ENCODE data around the gene OSMR. TPM values are rescaled to one million over a fixed set of nuclear protein-coding genes. Genes with fewer than 3 reads are reported as not detected.

The OSMR gene
- polyA plus RNA-seq, 1 of the 3 experiments (the other 2 are of a cell fraction) = 56.0 TPM

DNA sequence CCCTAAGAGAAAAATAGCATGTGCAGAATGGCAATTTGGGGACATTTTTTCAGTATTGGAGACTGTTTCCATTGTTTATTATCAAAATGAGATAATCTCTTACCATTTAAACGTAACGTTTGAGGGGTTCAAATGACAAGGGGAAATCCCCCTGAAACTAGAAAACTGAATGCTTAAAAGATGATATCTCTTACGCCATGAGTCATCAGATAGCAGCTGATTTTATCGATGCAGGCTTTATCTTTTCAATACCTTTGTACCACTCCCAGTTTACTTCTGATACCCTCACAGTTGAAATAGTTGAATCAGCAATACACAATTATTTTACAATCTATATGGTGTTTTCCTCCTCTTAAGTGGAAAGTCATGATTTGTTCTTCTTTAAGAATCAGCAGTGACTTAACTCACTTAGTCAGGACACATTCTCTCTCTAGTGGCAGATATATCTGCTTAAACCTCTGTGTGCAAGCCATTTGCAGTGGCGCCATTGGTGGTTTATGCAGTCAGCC is 29.2 kb downstream of the OSMR start:
- Histone ChIP-seq H3K9me3 (no peaks in the 10 kb centered on the region), H3K79me2 (ENCODE audit: insufficient read depth) (peaks cover 22% of the 10 kb centered on the region; the same call in 1 of the 2 replicates), H3K27me3 (ENCODE audit: insufficient read depth) (no peaks in the 10 kb centered on the region), H3K27ac (ENCODE audit: low read depth in 2 of 2, low read length in 1 of 2) (no peak overlapping the region), H3K36me3 (replicated peaks in 1 of 2; ENCODE audit: control insufficient read depth in 1 of 2, insufficient read depth in 2 of 2, low read length in 1 of 2) (peaks cover 20 to 42% of the 10 kb centered on the region in 2 experiments), H3K9me2 (no peaks in the 10 kb centered on the region), H3K4me3 (ENCODE audit: low read depth in 2 of 2, low read length in 1 of 2) (no peak overlapping the region), H3K9ac (no peak overlapping the region), H3F3A (replicated peaks; ENCODE audit: insufficient read depth) (peaks cover 31% of the 10 kb centered on the region), H4K20me1 (ENCODE audit: insufficient read depth) (no peaks in the 10 kb centered on the region), H3K4me2 (no peak overlapping the region), H2AFZ (ENCODE audit: low read depth) (no peak overlapping the region), H3K4me1 (ENCODE audit: control insufficient read depth in 1 of 2, insufficient read depth in 2 of 2, low read depth in 1 of 2, low read length in 1 of 2) (peaks cover 0 to 22% of the 10 kb centered on the region in 2 experiments)
- DNase-seq = no peak
- CTCF ChIA-PET = no interaction called here
- TF ChIP-seq, protein P1, sequence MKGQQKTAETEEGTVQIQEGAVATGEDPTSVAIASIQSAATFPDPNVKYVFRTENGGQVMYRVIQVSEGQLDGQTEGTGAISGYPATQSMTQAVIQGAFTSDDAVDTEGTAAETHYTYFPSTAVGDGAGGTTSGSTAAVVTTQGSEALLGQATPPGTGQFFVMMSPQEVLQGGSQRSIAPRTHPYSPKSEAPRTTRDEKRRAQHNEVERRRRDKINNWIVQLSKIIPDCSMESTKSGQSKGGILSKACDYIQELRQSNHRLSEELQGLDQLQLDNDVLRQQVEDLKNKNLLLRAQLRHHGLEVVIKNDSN (IDR thresholded peaks at IDR 0.05; ENCODE audit: borderline replicate concordance, low read depth) = no peak
- TF ChIP-seq MEF2A (IDR thresholded peaks at IDR 0.05; ENCODE audit: borderline replicate concordance, low read depth) (no peak), RAD21 (IDR thresholded peaks at IDR 0.05; ENCODE audit: low read length) (no peak), POLR2AphosphoS5 (IDR thresholded peaks at IDR 0.05; ENCODE audit: low read depth, low read length) (no peak), JUND (IDR thresholded peaks at IDR 0.05) (no peak)
- TF ChIP-seq, protein P2, sequence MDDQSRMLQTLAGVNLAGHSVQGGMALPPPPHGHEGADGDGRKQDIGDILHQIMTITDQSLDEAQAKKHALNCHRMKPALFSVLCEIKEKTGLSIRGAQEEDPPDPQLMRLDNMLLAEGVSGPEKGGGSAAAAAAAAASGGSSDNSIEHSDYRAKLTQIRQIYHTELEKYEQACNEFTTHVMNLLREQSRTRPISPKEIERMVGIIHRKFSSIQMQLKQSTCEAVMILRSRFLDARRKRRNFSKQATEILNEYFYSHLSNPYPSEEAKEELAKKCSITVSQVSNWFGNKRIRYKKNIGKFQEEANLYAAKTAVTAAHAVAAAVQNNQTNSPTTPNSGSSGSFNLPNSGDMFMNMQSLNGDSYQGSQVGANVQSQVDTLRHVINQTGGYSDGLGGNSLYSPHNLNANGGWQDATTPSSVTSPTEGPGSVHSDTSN (IDR thresholded peaks at IDR 0.05) = no peak
- TF ChIP-seq, protein P3, sequence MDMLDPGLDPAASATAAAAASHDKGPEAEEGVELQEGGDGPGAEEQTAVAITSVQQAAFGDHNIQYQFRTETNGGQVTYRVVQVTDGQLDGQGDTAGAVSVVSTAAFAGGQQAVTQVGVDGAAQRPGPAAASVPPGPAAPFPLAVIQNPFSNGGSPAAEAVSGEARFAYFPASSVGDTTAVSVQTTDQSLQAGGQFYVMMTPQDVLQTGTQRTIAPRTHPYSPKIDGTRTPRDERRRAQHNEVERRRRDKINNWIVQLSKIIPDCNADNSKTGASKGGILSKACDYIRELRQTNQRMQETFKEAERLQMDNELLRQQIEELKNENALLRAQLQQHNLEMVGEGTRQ (IDR thresholded peaks at IDR 0.05; ENCODE audit: borderline replicate concordance, low read depth, low read length) = no peak
- TF ChIP-seq, protein P4, sequence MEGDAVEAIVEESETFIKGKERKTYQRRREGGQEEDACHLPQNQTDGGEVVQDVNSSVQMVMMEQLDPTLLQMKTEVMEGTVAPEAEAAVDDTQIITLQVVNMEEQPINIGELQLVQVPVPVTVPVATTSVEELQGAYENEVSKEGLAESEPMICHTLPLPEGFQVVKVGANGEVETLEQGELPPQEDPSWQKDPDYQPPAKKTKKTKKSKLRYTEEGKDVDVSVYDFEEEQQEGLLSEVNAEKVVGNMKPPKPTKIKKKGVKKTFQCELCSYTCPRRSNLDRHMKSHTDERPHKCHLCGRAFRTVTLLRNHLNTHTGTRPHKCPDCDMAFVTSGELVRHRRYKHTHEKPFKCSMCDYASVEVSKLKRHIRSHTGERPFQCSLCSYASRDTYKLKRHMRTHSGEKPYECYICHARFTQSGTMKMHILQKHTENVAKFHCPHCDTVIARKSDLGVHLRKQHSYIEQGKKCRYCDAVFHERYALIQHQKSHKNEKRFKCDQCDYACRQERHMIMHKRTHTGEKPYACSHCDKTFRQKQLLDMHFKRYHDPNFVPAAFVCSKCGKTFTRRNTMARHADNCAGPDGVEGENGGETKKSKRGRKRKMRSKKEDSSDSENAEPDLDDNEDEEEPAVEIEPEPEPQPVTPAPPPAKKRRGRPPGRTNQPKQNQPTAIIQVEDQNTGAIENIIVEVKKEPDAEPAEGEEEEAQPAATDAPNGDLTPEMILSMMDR (IDR thresholded peaks at IDR 0.05) = no peak
- TF ChIP-seq, protein P5, sequence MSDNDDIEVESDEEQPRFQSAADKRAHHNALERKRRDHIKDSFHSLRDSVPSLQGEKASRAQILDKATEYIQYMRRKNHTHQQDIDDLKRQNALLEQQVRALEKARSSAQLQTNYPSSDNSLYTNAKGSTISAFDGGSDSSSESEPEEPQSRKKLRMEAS (IDR thresholded peaks at IDR 0.05; ENCODE audit: low read depth) = no peak
- TF ChIP-seq, protein P6, sequence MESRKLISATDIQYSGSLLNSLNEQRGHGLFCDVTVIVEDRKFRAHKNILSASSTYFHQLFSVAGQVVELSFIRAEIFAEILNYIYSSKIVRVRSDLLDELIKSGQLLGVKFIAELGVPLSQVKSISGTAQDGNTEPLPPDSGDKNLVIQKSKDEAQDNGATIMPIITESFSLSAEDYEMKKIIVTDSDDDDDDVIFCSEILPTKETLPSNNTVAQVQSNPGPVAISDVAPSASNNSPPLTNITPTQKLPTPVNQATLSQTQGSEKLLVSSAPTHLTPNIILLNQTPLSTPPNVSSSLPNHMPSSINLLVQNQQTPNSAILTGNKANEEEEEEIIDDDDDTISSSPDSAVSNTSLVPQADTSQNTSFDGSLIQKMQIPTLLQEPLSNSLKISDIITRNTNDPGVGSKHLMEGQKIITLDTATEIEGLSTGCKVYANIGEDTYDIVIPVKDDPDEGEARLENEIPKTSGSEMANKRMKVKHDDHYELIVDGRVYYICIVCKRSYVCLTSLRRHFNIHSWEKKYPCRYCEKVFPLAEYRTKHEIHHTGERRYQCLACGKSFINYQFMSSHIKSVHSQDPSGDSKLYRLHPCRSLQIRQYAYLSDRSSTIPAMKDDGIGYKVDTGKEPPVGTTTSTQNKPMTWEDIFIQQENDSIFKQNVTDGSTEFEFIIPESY (IDR thresholded peaks at IDR 0.05; ENCODE audit: borderline replicate concordance, low read depth) = no peak
- WGBS (ENCODE audit: low lambda C conversion rate) = 53% methylated on average over 5 of the region's 5 CpGs
- POLR2A ChIA-PET = no interaction called here

Data from SK-N-SH (cell line).